RPMI8226 (cell line): ENCODE measurements around the gene RFC1.
"Not testable (repeated sequence)": the region's sequence is repeated elsewhere in the genome, so short reads cannot be mapped to it uniquely, and the experiment has no call there.

ENCODE experiments used
- DNase-seq: peaks from one replicate; pipeline ENCODE4 v3.0.0-alpha.2; 2015

RFC1 gene

DNA sequence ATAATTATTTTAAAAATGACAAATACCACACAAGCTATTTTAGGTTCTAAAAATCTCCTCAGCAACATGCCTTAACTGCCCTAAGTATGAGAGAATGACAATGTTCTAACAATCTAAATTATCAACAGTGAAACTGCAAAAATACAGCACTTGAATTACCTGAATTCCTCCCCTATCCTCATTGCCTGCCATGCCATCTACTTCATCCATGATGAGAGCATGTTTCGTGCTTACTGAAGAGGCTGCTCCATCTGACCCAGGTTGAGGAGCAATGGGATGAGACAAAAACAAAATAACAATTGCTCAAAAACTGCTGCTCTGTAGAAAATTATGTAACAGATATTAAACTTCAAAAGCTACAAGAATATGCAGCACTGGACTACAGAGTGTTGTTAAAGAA, 63.3 kb downstream of the RFC1 start:
- DNase-seq: no peak

DNA sequence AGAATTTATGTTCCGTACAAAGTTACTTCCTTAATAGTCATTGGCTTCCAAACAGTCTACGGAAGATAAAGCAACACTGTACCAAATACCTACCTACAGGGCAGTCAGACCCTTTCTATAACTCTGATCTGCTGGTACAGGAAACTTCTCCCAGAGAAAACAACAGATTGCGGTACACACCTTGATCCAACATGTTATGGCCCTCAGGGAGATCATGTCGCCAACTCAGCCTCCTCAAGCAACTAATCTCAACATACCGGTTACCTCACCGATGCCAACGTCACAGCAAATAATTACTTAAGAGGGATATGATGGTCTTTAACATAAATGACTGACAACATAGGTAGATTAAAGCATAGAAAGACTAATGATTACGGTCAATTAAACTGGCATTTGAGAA, 70.4 kb downstream of the RFC1 start:
- no peak for DNase-seq

DNA sequence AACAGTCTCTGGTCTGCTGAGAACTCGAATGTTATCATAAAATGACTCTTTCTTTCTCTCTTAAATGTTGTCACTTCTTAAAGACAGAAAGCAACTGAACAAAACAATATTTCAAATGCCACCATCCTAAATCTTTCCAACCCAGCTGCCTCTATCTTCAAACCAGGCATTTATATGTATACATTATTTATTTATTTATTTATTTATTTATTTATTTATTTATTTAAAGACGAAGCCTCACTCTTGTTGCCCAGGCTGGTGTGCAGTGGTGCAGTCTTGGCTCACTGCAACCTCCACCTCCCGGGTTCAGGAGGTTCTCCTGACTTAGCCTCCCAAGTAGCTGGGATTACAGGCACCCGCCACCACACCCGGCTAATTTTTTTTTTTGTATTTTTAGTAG, 73.7 kb downstream of the RFC1 start:
- not testable (repeated sequence) for DNase-seq

DNA sequence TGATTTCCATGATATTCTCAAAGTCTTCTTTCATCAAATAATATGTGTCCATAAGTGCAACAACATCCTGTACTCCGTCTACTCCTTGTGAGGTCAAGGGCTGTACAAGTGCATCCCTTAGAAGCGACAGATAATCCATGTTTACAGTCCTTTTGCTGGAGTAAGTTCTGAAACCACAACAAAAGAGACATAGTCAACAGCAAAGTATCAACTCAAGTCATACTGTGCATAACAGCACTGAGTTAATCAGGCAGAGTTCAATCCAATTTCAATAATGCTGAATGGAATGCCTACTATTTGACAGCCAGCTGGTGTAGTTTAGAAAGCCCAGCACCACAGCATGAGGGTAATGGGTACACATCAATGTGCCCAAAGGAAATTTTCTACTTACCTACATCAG, 74.5 kb downstream of the RFC1 start:
- no peak for DNase-seq

DNA sequence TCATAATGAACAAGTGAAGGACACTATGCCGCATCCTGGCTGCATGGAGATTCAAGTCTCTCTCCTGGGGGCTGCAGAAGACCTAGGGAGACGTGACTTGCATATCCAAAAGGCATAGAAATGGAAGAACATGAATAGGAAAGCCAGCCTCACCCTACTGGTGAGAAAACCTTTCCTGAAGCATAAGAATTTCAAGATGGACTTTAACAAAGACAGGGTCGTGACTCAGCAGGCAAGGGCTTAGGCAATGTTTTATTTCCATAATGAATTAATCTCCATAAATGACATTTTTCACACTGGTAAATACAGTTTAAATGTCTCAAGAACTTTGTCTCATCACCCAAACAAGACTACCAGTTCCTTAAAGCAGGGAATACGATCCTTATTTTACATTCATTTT, 78.9 kb downstream of the RFC1 start:
- DNase-seq: no peak

DNA sequence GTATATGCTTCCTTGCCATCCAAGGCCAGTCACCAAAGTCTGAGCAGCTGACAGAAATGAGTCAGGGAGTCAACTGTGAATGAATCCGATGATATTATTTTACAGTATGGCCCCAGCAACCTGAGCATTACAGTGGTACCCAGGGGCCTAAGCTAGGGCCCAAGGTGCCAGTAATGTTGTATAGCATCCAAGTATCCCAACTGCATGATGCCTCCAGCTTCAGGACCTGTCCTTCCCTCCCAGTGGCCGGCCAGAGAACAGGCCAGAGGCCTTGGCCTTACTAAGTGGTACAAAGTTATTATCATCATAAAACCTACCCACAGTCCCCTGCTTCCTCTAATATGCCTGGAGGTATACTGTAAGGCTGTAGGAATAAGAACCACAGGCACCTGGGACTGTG, 79.9 kb downstream of the RFC1 start:
- DNase-seq: no peak

DNA sequence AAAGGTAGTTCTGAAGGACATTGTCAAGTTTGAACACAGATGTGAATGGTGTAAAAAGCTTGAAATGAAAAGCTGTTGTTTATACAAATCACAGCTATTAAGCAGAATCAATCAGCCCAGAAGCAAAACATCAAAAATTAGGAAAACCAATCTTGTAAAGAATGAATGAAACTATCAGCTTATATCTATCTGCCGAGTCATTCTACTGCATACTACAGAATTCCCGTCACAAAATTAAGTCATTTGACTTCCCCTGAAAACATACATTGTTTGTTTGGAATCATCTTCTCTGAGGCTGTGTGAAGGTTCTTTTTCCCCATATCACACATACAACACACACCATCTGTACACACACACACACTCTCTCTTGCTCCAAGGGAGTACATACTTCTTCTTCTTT, 80.3 kb downstream of the RFC1 start:
- DNase-seq: no peak

DNA sequence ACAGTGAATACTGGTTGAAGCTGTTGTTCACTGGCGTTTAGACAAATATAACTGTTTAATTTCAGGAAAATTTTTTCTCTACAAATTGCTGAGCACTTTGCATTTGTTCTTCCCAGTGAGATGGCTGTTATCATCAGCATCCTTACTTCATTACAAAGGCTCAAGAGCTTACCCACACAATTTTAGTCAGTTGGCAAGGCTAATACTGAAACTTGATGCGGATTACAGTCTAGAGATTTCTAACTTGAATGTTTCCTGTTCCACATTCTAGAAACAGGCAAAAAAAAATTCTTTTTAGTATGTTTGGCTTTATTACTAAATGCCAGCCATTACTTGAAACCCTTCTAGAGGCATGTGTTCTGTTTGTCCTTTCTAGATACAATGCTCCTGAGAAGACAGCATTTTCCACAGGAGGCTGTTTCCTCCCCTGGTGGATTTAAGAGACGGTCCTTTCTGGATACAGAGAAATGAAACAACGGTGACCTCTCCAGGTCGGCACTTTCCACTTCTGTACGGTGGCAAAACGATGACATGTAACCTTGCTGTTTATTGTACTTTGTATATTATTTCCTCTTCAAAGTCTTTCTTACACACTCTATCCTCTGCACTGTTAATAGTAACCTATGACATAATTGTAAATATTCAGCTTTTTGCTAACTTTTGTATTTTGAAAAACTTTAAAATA, 80.9 kb downstream of the RFC1 start:
- DNase-seq: no peak

DNA sequence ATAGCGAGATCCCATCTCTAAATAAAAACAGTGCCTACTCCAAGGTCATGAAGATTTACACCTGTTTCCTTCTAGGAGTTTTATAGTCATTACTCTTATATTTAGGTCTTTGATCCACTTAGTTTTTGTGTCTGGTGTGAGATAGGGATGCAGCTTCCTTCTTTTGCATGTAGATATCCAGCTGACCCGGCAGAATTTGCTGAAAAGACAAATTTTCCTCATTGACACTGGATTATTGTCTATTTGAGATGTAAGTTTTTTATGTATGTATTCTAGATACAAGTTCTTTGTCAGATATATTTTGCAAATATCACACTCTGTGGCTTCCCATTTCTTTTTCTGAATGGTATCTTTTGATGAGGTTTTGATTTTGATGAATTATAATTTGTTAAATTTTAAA, 85.4 kb downstream of the RFC1 start:
- DNase-seq: no peak

DNA sequence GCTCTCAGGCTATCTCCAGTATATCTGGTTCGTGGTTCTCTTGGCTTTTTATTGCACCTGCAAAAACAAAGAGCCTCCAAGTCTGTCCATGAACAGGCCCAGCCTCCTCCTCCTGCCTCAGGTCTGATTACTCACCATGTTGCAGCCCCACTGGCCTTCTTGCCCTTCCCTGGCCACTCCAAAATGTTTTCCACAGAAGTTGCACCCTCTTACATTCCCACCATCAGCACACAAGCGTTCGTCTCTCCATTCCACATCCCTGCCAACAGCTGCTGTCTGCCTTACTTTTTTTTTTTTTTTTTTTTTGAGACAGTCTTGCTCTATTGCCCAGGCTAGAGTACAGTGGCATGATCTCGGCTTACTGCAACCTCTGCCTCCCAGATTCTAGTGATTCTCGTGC, 86.7 kb downstream of the RFC1 start:
- no peak for DNase-seq

DNA sequence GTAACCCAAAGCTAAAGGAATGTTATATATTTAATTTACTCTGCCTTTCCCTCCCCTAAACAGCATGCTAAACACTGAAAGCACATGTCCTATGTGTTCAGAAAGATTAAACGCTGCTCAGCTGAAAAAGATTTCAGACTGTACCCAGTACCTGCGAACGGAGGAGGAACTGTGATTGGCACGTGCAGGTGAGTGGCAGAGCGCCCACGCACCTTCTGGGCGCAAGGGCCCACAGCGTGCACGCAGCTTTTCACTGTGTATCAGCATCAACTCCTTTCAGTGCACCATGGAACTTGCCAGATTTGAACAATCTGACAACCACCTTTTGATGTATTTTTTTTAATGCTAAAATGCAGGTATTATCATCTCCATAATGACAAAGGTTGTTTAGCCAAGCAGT, 87.7 kb downstream of the RFC1 start:
- DNase-seq: no peak

DNA sequence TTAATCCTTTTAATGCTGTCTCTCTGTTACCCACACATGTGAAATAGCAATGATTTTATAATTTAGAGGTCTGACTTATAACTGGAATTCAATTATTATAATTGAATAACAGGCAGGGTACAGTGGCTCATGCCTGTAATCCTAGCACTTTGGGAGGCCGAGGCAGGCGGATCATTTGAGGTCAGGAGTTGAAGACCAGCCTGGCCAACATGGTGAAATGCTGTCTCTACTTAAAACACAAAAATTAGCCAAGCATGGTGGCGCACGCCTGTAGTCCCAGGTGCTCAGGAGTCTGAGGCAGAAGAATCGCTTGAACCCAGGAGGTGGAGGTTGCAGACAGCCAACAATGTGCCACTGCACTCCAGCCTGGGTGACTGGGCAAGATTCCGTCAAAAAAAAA, 88.5 kb downstream of the RFC1 start:
- not testable (repeated sequence) for DNase-seq

DNA sequence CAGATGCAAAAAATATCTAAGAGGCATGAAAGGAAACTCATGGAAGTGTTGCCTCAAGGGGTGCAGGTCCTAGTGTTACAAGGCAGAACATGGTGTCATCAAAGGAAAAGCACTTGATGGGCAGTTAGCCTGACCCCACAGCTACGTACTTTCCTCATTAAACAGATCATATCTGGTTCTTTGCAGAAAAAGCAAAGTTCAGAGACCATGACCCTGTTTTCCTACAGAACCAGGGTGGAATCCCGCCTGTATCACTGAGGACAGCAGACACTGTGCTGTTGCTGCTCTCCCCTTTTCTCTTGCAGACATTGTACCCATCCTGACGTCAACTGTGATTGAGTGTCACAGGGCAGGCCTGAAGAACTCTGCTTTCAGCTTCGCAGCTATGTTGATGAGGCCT, 91.7 kb downstream of the RFC1 start:
- DNase-seq: no peak

DNA sequence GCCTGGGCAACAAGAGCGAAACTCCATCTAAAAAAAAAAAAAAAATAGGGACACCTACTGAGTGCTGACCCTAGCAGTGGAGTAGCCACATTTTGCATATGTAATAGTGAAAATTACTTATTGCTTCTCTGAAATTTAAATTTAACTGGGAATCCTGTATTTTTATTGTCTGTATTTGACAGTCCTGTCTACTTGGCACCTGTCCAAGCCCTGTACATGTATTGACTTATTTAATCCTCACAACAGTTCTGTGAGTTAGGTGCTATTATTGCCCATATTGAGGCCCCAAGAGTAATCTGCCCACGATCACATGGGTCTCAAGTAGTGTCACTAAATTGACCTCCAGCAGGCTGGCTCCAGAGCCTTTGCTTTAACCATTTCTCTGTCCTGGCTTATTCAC, 102.3 kb downstream of the RFC1 start:
- DNase-seq: no peak

DNA sequence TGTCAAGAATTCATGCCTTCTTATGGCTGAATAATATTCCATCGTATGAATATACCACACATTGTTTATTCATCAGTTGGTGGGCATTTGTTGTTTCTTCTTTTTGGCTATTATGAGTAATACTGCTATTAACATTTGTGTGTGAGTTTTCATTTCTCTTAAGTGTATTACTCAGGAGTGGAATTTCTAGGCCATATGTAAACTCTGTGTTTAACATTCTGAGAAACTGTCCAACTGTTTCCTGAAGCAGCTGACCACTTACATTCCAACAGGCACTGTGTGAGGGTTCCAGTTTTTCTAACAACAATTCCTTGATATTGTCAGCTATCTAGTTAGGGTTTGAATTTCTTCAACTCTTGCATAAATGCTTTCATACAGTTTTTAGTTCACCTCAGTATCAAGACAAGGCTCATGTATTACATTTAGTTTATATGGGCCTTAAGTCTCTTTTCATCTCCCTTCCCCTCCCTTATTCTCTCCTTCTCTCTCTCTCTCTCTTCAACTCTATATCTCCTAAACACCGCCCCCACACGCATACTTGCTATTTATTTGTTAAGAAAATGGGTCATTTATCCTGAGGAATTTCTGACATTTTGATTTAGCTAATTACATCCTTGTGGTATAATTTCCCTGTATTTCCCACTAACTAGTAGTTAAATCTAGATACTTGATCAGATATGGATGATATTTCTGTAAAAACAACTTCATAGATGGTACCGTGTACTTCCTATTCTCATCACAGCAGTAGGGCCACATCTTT, 106.4 kb downstream of the RFC1 start:
- no peak for DNase-seq

DNA sequence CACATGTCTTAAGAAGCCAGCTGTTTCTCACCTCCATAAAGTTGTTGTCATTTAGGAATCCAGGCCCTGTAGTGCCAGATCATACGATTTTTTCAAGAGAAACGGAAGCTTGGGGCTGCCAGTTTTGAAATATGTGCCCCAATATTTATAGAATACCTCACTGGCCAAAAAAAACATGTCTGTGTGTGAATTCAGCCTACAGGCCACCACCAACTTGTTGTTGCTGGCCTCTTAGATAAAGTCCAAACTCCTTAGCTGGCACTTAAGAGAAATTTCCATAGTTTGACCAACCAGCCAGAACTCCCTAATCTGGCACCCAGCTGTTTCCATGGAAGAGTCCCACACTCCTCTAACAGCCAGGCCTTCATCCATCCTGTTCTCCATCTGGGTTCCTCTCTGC, 109.7 kb downstream of the RFC1 start:
- no peak for DNase-seq

DNA sequence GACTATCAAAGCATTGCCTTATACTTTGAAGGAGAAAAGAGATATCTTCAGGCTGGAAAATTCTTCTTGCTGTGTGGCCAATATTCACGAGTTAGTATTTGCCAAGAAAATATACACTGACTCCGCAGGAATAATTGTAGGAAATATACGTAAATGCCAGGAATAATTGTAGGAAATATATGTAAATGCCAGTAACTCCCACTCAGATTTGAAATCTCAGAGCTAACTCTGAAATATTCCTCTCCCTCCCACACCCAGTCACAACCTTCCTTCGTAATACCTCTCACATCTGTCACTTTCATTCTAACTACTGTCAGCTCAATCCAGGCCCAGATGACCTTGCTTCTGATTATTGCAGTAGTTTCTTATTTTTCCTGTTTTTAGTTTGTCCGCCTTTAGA, 110.3 kb downstream of the RFC1 start:
- DNase-seq: no peak

DNA sequence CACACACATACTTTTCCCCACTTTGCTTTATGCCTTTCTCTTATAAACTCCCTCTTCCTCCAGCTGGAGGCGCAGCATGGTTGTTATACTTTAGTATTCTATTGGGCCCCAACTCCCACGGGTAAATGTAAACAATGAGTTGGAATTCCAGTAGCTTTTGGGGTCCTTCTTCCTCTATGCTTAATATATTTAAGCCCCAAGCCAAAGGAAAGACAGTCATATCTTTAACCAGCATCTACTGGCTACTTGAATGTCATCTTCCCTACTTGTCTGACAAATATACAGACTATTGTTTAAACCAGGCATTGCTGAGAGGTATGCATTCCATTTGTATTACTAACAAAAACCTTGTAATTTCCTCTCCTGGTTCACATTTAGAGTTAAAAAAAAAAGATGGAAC, 110.9 kb downstream of the RFC1 start:
- DNase-seq: no peak

DNA sequence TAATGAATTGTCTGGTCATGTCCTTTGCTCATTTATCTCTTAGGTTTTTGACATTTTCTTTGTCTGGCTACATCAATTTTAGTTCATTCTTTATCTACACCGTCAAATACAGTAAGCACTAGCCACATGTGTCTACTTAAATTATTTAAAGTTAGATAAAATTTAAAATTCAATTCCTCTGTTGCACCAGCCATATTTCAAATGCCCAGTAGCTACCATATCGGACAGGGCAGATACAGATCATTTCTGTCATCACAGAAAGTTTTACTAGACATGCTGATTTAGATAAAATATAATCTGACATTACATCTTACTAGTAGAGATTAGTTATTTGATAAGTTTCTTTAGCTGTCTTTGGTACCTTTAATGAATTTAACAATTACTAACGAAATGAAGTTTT, 122.7 kb downstream of the RFC1 start:
- no peak for DNase-seq
